HepG2 (cell line): ENCODE results near the gene SFPQ. TPM values are rescaled to one million over a fixed set of nuclear protein-coding genes. Genes with fewer than 3 reads are reported as not detected.

ENCODE experiments used
- ATAC-seq: fragments of 200-7000 bp; cut with Tn5 transposase; 3 replicates; pipeline ENCODE4 v1.9.1; 2020; ENCODE audit warnings: mild to moderate bottlenecking, moderate library complexity
- BruUV-seq: library from RNA; stranded (reverse); fragments of 400-500 nt; replicated peaks from 2 replicates; lab custom pipeline; 2021; lab: Mats Ljungman, UMichigan
- CTCF ChIA-PET: fragments of 300-600 bp; formaldehyde crosslinking; extraction: SDS; loops from one replicate; lab custom pipeline; 2021; ENCODE audit warnings: low total read pairs, inconsistent platforms, low intra/inter-chr PET ratio; lab: Yijun Ruan, JAX
- POLR2A ChIA-PET: fragments of 350-600 bp; sonication (Branson Sonifier 250); formaldehyde crosslinking; loops from one replicate; lab custom pipeline; 2020; ENCODE audit warnings: antibody characterized with exemption, inconsistent platforms; lab: Yijun Ruan, JAX
- DNase-seq: peaks from one replicate; pipeline ENCODE4 v3.0.0-alpha.2; 2015; ENCODE audit warnings: low spot score
- FAIRE-seq: peaks from 3 replicates; lab custom pipeline; 2011; peaks lifted over from hg19 to GRCh38; lab: Jason Lieb, UNC
- H2AFZ ChIP-seq: one replicate; pipeline ENCODE4 v1.6.1; 2011; ENCODE audit warnings: low read length, inconsistent platforms
- H3K27ac ChIP-seq: fragments of 300-600 bp; 3 replicates; pipeline ENCODE4 v1.8.0; 2011; ENCODE audit warnings: mixed run types, mild to moderate bottlenecking, mixed read lengths, low read length, inconsistent platforms; ENCODE audit not compliant: insufficient read depth; ENCODE audit errors: extremely low read length
- H3K27me3 ChIP-seq, 2 experiments: fragments of 200-600 bp in 1 of 2; 2 replicates in 1 of 2; 3 replicates in 1 of 2; pipeline versions ENCODE4 v1.6.0 to v1.8.0; 2011; ENCODE audit warnings: low read length in 2 of 2, mild to moderate bottlenecking in 2 of 2, moderate library complexity in 2 of 2, inconsistent platforms in 1 of 2; ENCODE audit not compliant: insufficient read depth in 2 of 2, control insufficient read depth in 1 of 2
- H3K36me3 ChIP-seq, 2 experiments: fragments of 200-600 bp in 1 of 2; replicated peaks in 1 of 2; 2 replicates in 1 of 2; 3 replicates in 1 of 2; pipeline versions ENCODE4 v1.5.1 to v1.8.0; 2011; ENCODE audit warnings: low read length in 2 of 2, inconsistent platforms in 1 of 2; ENCODE audit not compliant: insufficient read depth in 2 of 2, control insufficient read depth in 1 of 2
- H3K4me1 ChIP-seq: 2 replicates; pipeline ENCODE4 v1.5.1; 2012; ENCODE audit warnings: low read length, inconsistent platforms; ENCODE audit not compliant: insufficient read depth
- H3K4me2 ChIP-seq: 2 replicates; pipeline ENCODE4 v1.6.0; 2011; ENCODE audit warnings: low read depth, low read length, inconsistent platforms
- H3K4me3 ChIP-seq, 3 experiments: fragments of 200-600 bp in 1 of 3; sonication (generic), shearing (Covaris generic) in 1 of 3; replicated peaks in 1 of 3; 2 replicates each; pipeline ENCODE4 v1.5.1; 2011 to 2016; ENCODE audit warnings: low read length in 3 of 3, inconsistent platforms in 2 of 3, low read depth in 2 of 3, mild to moderate bottlenecking in 2 of 3, control low read depth in 1 of 3, mixed read lengths in 1 of 3; ENCODE audit not compliant: insufficient read depth in 1 of 3
- H3K79me2 ChIP-seq: one replicate; pipeline ENCODE4 v1.6.1; 2011; ENCODE audit warnings: low read length, inconsistent platforms; ENCODE audit not compliant: insufficient read depth
- H3K9ac ChIP-seq: 2 replicates; pipeline ENCODE4 v1.6.0; 2011; ENCODE audit warnings: mild to moderate bottlenecking, low read depth, low read length, inconsistent platforms; ENCODE audit not compliant: insufficient read depth
- H3K9me3 ChIP-seq: 2 replicates; pipeline ENCODE4 v1.5.1; 2012; ENCODE audit warnings: mild to moderate bottlenecking, low read length
- H4K20me1 ChIP-seq: 2 replicates; pipeline ENCODE4 v1.6.0; 2011; ENCODE audit warnings: inconsistent platforms, mild to moderate bottlenecking, low read length, moderate library complexity; ENCODE audit not compliant: insufficient read depth
- FOXP1 ChIP-seq, 2 experiments: fragments of 450-650 bp in 1 of 2; IDR thresholded peaks; 2 replicates each; pipeline ENCODE4 v1.6.1; 2017 to 2018; ENCODE audit warnings: antibody characterized with exemption in 1 of 2
- GABPA ChIP-seq, 2 experiments: IDR thresholded peaks; 2 replicates each; pipeline ENCODE4 v1.6.1; 2011 to 2016; ENCODE audit warnings: low read depth in 2 of 2, low read length in 1 of 2, missing biosample characterization in 1 of 2, missing genetic modification characterization in 1 of 2
- HNRNPH1 ChIP-seq: fragments of 200-400 bp; formaldehyde crosslinking; optimal IDR thresholded peaks from 2 replicates; pipeline ENCODE3; 2017; ENCODE audit warnings: mild to moderate bottlenecking, low read depth, low read length
- POLR2A ChIP-seq, 2 experiments: IDR thresholded peaks; 2 replicates each; pipeline ENCODE4 v1.6.1; 2011; ENCODE audit warnings: low read depth in 2 of 2, low read length in 2 of 2, mild to moderate bottlenecking in 1 of 2, moderate library complexity in 1 of 2; ENCODE audit not compliant: insufficient read depth in 1 of 2
- POLR2AphosphoS2 ChIP-seq: IDR thresholded peaks from 2 replicates; pipeline ENCODE4 v1.6.1; 2011; ENCODE audit warnings: low read depth, low read length, improper control_type of control experiment
- POLR2G ChIP-seq: fragments of 200-400 bp; formaldehyde crosslinking; IDR thresholded peaks from 2 replicates; pipeline ENCODE4 v1.6.1; 2018; ENCODE audit warnings: mild to moderate bottlenecking, low read depth, low read length, moderate library complexity
- RBM22 ChIP-seq: fragments of 200-400 bp; formaldehyde crosslinking; optimal IDR thresholded peaks from 2 replicates; pipeline ENCODE3; 2017; ENCODE audit warnings: mild to moderate bottlenecking, low read length, moderate library complexity
- REXO4 ChIP-seq: sonication (generic); formaldehyde crosslinking; IDR thresholded peaks from 2 replicates; pipeline ENCODE4 v1.8.0; 2022; ENCODE audit warnings: missing genetic modification reagents, mild to moderate bottlenecking, borderline replicate concordance
- RORA ChIP-seq: sonication (generic); formaldehyde crosslinking; IDR thresholded peaks from 2 replicates; pipeline ENCODE4 v1.5.0; 2020; ENCODE audit warnings: mild to moderate bottlenecking, missing genetic modification reagents, moderate library complexity
- TEAD2 ChIP-seq: sonication (generic); formaldehyde crosslinking; IDR thresholded peaks from 2 replicates; pipeline ENCODE4 v1.9.0; 2021; ENCODE audit warnings: missing genetic modification reagents
- ZNF335 ChIP-seq: sonication (generic); formaldehyde crosslinking; IDR thresholded peaks from 2 replicates; pipeline ENCODE4 v1.4.0; 2020; ENCODE audit warnings: missing genetic modification reagents
- ZNF432 ChIP-seq: sonication (generic); formaldehyde crosslinking; IDR thresholded peaks from 2 replicates; pipeline ENCODE4 v1.5.0; 2020; ENCODE audit warnings: missing genetic modification reagents, mild to moderate bottlenecking, borderline replicate concordance
- WGBS: methylation state at CpG from one replicate; pipeline ENCODE4 v1.1.6; 2017; ENCODE audit warnings: low lambda C conversion rate; 5-methylcytosine and 5-hydroxymethylcytosine counted together
- in situ Hi-C: cut with HindIII; loops from 2 replicates; pipeline ENCODE4 v1.10.0; 2017; ENCODE audit warnings: low pct_unique_long_range_greater_than_20kb; ENCODE audit not compliant: extremely low pct_ligation_motif_present
- intact Hi-C: fragments of 100-400 bp; cut with micrococcal nuclease; formaldehyde crosslinking; loops from one replicate; pipeline ENCODE4 v1.10.0; 2022; ENCODE audit not compliant: unreplicated experiment
- polyA plus RNA-seq, 8 experiments: library from polyadenylated mRNA; depleted of rRNA in 3 of 8; stranded (reverse) in 7 of 8; unstranded in 1 of 8; fragments of >200 nt; fragmentation: Illumina TruSeq in 4 of 8; extraction: Trizol in 4 of 8; gene quantifications; 2 replicates each; pipeline versions ENCODE4 v1.2.1 to v1.2.3, GENCODE V29; 2011 to 2016; ENCODE audit warnings: low read depth in 4 of 8, missing spikeins in 1 of 8, mixed read lengths in 1 of 8; ENCODE audit not compliant: insufficient read depth in 1 of 8
- total RNA-seq, 5 experiments: library from RNA; depleted of rRNA; stranded (reverse); fragments of >200 nt; fragmentation: Illumina TruSeq; extraction: Trizol; gene quantifications; 2 replicates each; pipeline ENCODE4 v1.2.3, GENCODE V29; 2016; ENCODE audit warnings: low read depth in 1 of 5
- TF ChIP-seq, protein P1 (sequence below): sonication (generic); formaldehyde crosslinking; conservative IDR thresholded peaks from 2 replicates; pipeline ENCODE4 v1.8.1; 2023; ENCODE audit warnings: missing genetic modification reagents
- TF ChIP-seq, protein P2 (sequence below): sonication (generic); formaldehyde crosslinking; conservative IDR thresholded peaks from 2 replicates; pipeline ENCODE4 v1.4.0; 2020; ENCODE audit warnings: missing genetic modification reagents

Gene SFPQ
- total and polyA plus RNA-seq, 2 of the 13 experiments (the other 11 are each of a cell fraction or from before 2014, with no cell fraction given), result 101 to 292 TPM

DNA sequence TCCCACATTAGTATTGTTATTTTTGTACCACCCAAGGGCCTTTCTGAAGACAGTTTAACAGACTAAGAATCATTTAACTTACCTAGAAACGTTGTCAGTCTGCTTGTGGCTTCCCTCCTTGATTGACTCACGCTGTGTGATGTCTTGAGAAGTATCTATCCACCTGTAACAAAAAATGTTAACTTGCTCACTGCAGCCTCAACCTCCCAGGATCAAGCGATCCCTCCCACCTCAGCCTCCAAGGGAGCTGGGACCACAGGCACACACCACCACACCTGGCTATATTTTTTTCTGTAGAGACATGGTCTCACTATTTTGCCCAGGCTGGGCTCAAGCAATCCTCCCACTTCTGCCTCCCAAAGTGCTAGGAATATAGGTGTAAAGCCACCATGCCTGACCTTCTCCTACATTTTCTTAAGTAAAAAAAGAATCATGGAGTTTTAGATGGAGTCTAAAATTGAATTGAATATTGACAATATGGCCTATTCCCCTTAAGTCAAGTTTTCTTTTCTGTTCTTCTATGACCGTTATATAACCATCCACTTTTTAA is 15.6 kb downstream of the SFPQ start (continued):
- TF ChIP-seq TEAD2, result no peak
- no peak for TF ChIP-seq HNRNPH1
- no peak for TF ChIP-seq GABPA (IDR thresholded peaks at IDR 0.05; ENCODE audit: low read depth, low read length)
- TF ChIP-seq GABPA (CRISPR knock-in tag; IDR thresholded peaks at IDR 0.05; ENCODE audit: low read depth), result no peak
- 0 out of 2 replicates have a peak, but pooled peaks have one; percentile 40 for TF ChIP-seq POLR2G
- TF ChIP-seq, protein P1, sequence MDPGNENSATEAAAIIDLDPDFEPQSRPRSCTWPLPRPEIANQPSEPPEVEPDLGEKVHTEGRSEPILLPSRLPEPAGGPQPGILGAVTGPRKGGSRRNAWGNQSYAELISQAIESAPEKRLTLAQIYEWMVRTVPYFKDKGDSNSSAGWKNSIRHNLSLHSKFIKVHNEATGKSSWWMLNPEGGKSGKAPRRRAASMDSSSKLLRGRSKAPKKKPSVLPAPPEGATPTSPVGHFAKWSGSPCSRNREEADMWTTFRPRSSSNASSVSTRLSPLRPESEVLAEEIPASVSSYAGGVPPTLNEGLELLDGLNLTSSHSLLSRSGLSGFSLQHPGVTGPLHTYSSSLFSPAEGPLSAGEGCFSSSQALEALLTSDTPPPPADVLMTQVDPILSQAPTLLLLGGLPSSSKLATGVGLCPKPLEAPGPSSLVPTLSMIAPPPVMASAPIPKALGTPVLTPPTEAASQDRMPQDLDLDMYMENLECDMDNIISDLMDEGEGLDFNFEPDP, result no peak
- no peak for TF ChIP-seq RORA (CRISPR knock-in tag)

DNA sequence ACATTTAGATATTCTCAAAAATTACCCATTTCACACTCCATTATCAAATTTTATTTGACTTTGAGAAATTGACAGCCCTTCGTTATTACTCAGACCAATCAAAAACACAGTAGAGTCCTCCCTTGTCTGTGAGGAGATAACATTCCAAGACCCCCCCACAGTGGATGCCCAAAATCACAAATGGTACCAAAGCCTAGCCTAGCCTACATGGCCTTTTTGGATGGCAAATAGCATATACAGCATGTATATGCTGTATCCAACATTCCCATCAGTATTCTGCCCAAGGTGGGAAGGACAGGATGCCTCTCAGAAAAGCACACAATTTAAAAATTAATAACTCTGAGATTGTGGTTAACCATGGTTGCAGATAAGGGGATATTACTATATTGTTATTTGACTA is 17.3 kb downstream of the SFPQ start:
- 97% methylated on average over 1 of the region's 1 CpG for WGBS
- Histone ChIP-seq H3K4me3 (no peak overlapping the region), H3K4me1 (peaks cover 36% of the 10 kb centered on the region), H3K36me3 (peaks cover 12 to 31% of the 10 kb centered on the region in 2 experiments), H4K20me1 (peaks cover 55% of the 10 kb centered on the region), H3K79me2 (peaks cover 8% of the 10 kb centered on the region), H3K9me3 (no peaks in the 10 kb centered on the region), H3K9ac (no peak overlapping the region), H3K4me2 (no peak overlapping the region), H3K27ac (no peak overlapping the region), H2AFZ (no peak overlapping the region), H3K27me3 (no peaks in the 10 kb centered on the region)
- in situ Hi-C loops, result no loop called here
- TF ChIP-seq POLR2A (IDR thresholded peaks at IDR 0.05; ENCODE audit: insufficient read depth in 1 of 2, low read depth in 2 of 2, low read length in 2 of 2), result peak in 1 of 2 experiments; percentile 11; a peak in 1 of 4 replicates
- TF ChIP-seq, protein P2, sequence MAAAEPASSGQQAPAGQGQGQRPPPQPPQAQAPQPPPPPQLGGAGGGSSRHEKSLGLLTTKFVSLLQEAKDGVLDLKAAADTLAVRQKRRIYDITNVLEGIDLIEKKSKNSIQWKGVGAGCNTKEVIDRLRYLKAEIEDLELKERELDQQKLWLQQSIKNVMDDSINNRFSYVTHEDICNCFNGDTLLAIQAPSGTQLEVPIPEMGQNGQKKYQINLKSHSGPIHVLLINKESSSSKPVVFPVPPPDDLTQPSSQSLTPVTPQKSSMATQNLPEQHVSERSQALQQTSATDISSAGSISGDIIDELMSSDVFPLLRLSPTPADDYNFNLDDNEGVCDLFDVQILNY (CRISPR knock-in tag), result no peak
- no peak for TF ChIP-seq REXO4 (CRISPR knock-in tag)
- TF ChIP-seq POLR2AphosphoS2, result peak; percentile 94
- TF ChIP-seq FOXP1 (IDR thresholded peaks at IDR 0.05), result no peak
- no peak for TF ChIP-seq FOXP1 (CRISPR knock-in tag; IDR thresholded peaks at IDR 0.05)
- TF ChIP-seq ZNF432 (CRISPR knock-in tag), result no peak
- no peak for TF ChIP-seq ZNF335
- TF ChIP-seq RBM22, result peak; percentile 90
- POLR2A ChIA-PET, result no interaction called here
- intact Hi-C loops, result no loop called here
- BruUV-seq, result no TSS peak
- DNase-seq (no peak), FAIRE-seq (no peak), ATAC-seq (no peak)
- CTCF ChIA-PET, result no interaction called here
